Measurements from ENCODE around the gene PLEKHG1.

Gene PLEKHG1

GRCh38 chr6:150576651-150577226, 22.9 kb upstream of the PLEKHG1 start:
- Histone ChIP-seq H3K4me1 (ENCODE audit: insufficient read depth, low read length, severe bottlenecking) (peaks cover 22% of the 10 kb centered on the region), H3K27me3 (ENCODE audit: insufficient read depth, low read length) (no peaks in the 10 kb centered on the region), H3K9me2 (ENCODE audit: low read depth, low read length) (no peaks in the 10 kb centered on the region), H3K4me3 (ENCODE audit: low read depth, low read length, poor library complexity, severe bottlenecking) (no peak overlapping the region), H2AFZ (ENCODE audit: low read length) (no peak overlapping the region), H3K79me2 (ENCODE audit: insufficient read depth, low read length) (no peaks in the 10 kb centered on the region), H3K9ac (ENCODE audit: low read length) (no peak overlapping the region), H3K9me3 (ENCODE audit: low read length) (no peaks in the 10 kb centered on the region), H3K27ac (ENCODE audit: low read depth, low read length, poor library complexity, severe bottlenecking) (no peak overlapping the region), H3K4me2 (ENCODE audit: low read length) (no peak overlapping the region), H3K36me3 (ENCODE audit: insufficient read depth, low read length) (no peaks in the 10 kb centered on the region), H3F3A (ENCODE audit: insufficient read depth, low read length) (0 out of 2 replicates have a peak, but pooled peaks cover 2% of the 10 kb centered on the region), H4K20me1 (ENCODE audit: insufficient read depth, low read length) (no peaks in the 10 kb centered on the region)
- TF ChIP-seq CTCF (IDR thresholded peaks at IDR 0.05; ENCODE audit: low read length) (no peak), EZH2 (IDR thresholded peaks at IDR 0.05; ENCODE audit: borderline replicate concordance, low read length) (no peak)

DNA sequence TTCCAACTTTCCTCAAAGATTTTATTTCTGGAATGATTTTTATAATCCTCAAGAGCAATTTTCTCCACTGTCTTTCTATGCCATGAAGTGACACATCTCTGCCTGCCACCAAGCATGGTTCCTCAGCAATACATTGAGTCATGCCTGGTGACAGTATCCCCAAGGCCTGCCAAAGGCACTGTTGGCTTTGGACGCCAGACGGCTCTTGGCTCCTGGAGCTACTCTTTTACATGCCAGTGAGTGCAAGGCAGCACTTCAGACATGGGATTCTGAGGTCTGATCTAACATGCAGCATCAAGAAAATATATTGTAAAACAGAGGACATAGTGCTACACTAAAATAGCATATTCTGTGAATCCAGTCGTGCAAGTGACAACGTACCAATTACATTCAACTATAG, 20.1 kb upstream of the PLEKHG1 start:
- no peaks in the 10 kb centered on the region for H3K9me3 ChIP-seq (ENCODE audit: low read length)
- 0 out of 2 replicates have a peak, but pooled peaks cover 2% of the 10 kb centered on the region for H3F3A ChIP-seq (ENCODE audit: insufficient read depth, low read length)
- H4K20me1 ChIP-seq (ENCODE audit: insufficient read depth, low read length), result no peaks in the 10 kb centered on the region
- H3K9me2 ChIP-seq (ENCODE audit: low read depth, low read length), result no peaks in the 10 kb centered on the region
- TF ChIP-seq EZH2 (IDR thresholded peaks at IDR 0.05; ENCODE audit: borderline replicate concordance, low read length) (no peak), CTCF (IDR thresholded peaks at IDR 0.05; ENCODE audit: low read length) (no peak)
- H3K9ac ChIP-seq (ENCODE audit: low read length), result no peak overlapping the region
- H3K4me1 ChIP-seq (ENCODE audit: insufficient read depth, low read length, severe bottlenecking), result peaks cover 25% of the 10 kb centered on the region
- no peaks in the 10 kb centered on the region for H3K36me3 ChIP-seq (ENCODE audit: insufficient read depth, low read length)
- no peak overlapping the region for H3K27ac ChIP-seq (ENCODE audit: low read depth, low read length, poor library complexity, severe bottlenecking)
- H3K4me3 ChIP-seq (ENCODE audit: low read depth, low read length, poor library complexity, severe bottlenecking), result no peak overlapping the region
- no peak overlapping the region for H3K4me2 ChIP-seq (ENCODE audit: low read length)
- H3K27me3 ChIP-seq (ENCODE audit: insufficient read depth, low read length), result no peaks in the 10 kb centered on the region
- H3K79me2 ChIP-seq (ENCODE audit: insufficient read depth, low read length), result no peaks in the 10 kb centered on the region
- H2AFZ ChIP-seq (ENCODE audit: low read length), result no peak overlapping the region

- Histone ChIP-seq H4K20me1 (ENCODE audit: insufficient read depth, low read length) (no peaks in the 10 kb centered on the region), H3K9me3 (ENCODE audit: low read length) (no peaks in the 10 kb centered on the region), H3K4me1 (ENCODE audit: insufficient read depth, low read length, severe bottlenecking) (peaks cover 20% of the 10 kb centered on the region), H3K79me2 (ENCODE audit: insufficient read depth, low read length) (no peaks in the 10 kb centered on the region), H3K9me2 (ENCODE audit: low read depth, low read length) (no peaks in the 10 kb centered on the region), H3F3A (ENCODE audit: insufficient read depth, low read length) (0 out of 2 replicates have a peak, but pooled peaks cover 2% of the 10 kb centered on the region), H3K27me3 (ENCODE audit: insufficient read depth, low read length) (no peaks in the 10 kb centered on the region), H3K36me3 (ENCODE audit: insufficient read depth, low read length) (no peaks in the 10 kb centered on the region), H3K4me3 (ENCODE audit: low read depth, low read length, poor library complexity, severe bottlenecking) (no peak overlapping the region), H3K27ac (ENCODE audit: low read depth, low read length, poor library complexity, severe bottlenecking) (no peak overlapping the region), H2AFZ (ENCODE audit: low read length) (no peak overlapping the region), H3K9ac (ENCODE audit: low read length) (no peak overlapping the region), H3K4me2 (ENCODE audit: low read length) (no peak overlapping the region)
- TF ChIP-seq CTCF (IDR thresholded peaks at IDR 0.05; ENCODE audit: low read length) (no peak), EZH2 (IDR thresholded peaks at IDR 0.05; ENCODE audit: borderline replicate concordance, low read length) (no peak)
Observed at GRCh38 chr6:150580489-150580888, 19.2 kb upstream of the PLEKHG1 start.
